Activated naive CD4-positive, alpha-beta T cell treated with anti-CD3 and anti-CD28 coated beads, Interleukin-2, amount 50 U/mL, for 72 hours (primary cell): ENCODE results near the gene CALCB. TPM values are rescaled to one million over a fixed set of nuclear protein-coding genes. Genes with fewer than 3 reads are reported as not detected.

ENCODE experiments used
- total RNA-seq, 2 donors: library from RNA; stranded (reverse); gene quantifications; one replicate each; pipeline ENCODE4 v1.2.3, GENCODE V29; 2022

Gene CALCB
- total RNA-seq, 2 donors from 2014 or later = 0.75 to 3.6 TPM

Other genes with a start within 250 kb of the CALCB start
- gene CYP2R1, start 181.4 kb upstream of the CALCB start, total RNA-seq = 10 to 100 TPM in 1 of 2 donors, 1 to 10 TPM in 1; 5.1 to 20.6 TPM
- gene CALCA, start 101.2 kb upstream of the CALCB start, total RNA-seq = not detected
- gene INSC, start 41.3 kb downstream of the CALCB start, total RNA-seq = 1 to 10 TPM in 1 of 2 donors, under 1 TPM in 1; 0.36 to 1.4 TPM